Measurements from ENCODE around the gene AKAP8L. TPM values are rescaled to one million over a fixed set of nuclear protein-coding genes. Genes with fewer than 3 reads are reported as not detected.

Gene AKAP8L
- total RNA-seq, 4 donors from 2014 or later: 52.8 to 87.8 (median 69.4) TPM

- peak; percentile 100 for DNase-seq (ENCODE audit: extremely low spot score)
- H3K27me3 ChIP-seq: no peaks in the 10 kb centered on the region
- peak within 1 kb of the TSS; percentile 74 to 99 (median 90) for H3K4me3 ChIP-seq
- H3K27ac ChIP-seq (replicated peaks in 1 of 4): peak within 1 kb of the TSS; percentile 92 to 99 (median 98)
- under 1% methylated on average over 40 of the region's 111 CpGs for WGBS
- H3K36me3 ChIP-seq: peaks cover 0 to 13% (median 11%) of the 10 kb centered on the region in 4 donors
- no peaks in the 10 kb centered on the region for H3K9me3 ChIP-seq
- intact Hi-C loops (cut with DNase I): loop anchor here (2.0 kb wide), 1 partner anchor 115 kb away; no protein-coding TSS in a partner anchor
- TF ChIP-seq POLR2AphosphoS5 (IDR thresholded peaks at IDR 0.05) (peak; percentile 86 to 95), CTCF (IDR thresholded peaks at IDR 0.05) (no peak), POLR2A (IDR thresholded peaks at IDR 0.05; ENCODE audit: low read depth) (peak; percentile 55), EP300 (IDR thresholded peaks at IDR 0.05) (no peak)
- H3K4me1 ChIP-seq: peaks cover 44 to 52% (median 50%) of the 10 kb centered on the region in 4 donors
Observed at GRCh38 chr19:15379083-15379998, 39.4 kb downstream of the AKAP8L start, which contains the start of gene AKAP8. AKAP8 (minus strand) TSS chr19:15379787; CDS start chr19:15379731, 56 bp downstream.

GRCh38 chr19:15378534-15379082 lies 40.2 kb downstream of the AKAP8L start:
- intact Hi-C loops (cut with DNase I): loop anchor here (2.0 kb wide), 1 partner anchor 114 kb away; no protein-coding TSS in a partner anchor
- TF ChIP-seq EP300 (IDR thresholded peaks at IDR 0.05) (no peak), CTCF (IDR thresholded peaks at IDR 0.05) (no peak), POLR2A (IDR thresholded peaks at IDR 0.05; ENCODE audit: low read depth) (no peak)
- Histone ChIP-seq H3K4me1 (peaks cover 52 to 59% (median 58%) of the 10 kb centered on the region in 4 donors), H3K27me3 (no peaks in the 10 kb centered on the region), H3K36me3 (peaks cover 4 to 20% (median 17%) of the 10 kb centered on the region in 4 donors), H3K4me3 (peak overlapping the region; percentile 74 to 99 (median 90)), H3K9me3 (no peaks in the 10 kb centered on the region), H3K27ac (replicated peaks in 1 of 4) (peak overlapping the region; percentile 92 to 99 (median 98))
- WGBS: 1% methylated on average over 16 of the region's 22 CpGs
- no peak for DNase-seq (ENCODE audit: extremely low spot score)

GRCh38 chr19:15374796-15375440 lies 43.9 kb downstream of the AKAP8L start:
- no peak for DNase-seq (ENCODE audit: extremely low spot score)
- Histone ChIP-seq H3K4me3 (peak overlapping the region in 3 of 4 donors; percentile 7 to 18 (median 15)), H3K27ac (replicated peaks in 1 of 4) (peak overlapping the region; percentile 22 to 74 (median 52)), H3K36me3 (peaks cover 33 to 47% (median 42%) of the 10 kb centered on the region in 4 donors), H3K9me3 (no peaks in the 10 kb centered on the region), H3K4me1 (peaks cover 52 to 58% (median 55%) of the 10 kb centered on the region in 4 donors), H3K27me3 (no peaks in the 10 kb centered on the region)
- intact Hi-C loops (cut with DNase I): no loop called here
- no peak for TF ChIP-seq CTCF (IDR thresholded peaks at IDR 0.05)
- peak; percentile 49 to 61 for TF ChIP-seq POLR2AphosphoS5 (IDR thresholded peaks at IDR 0.05)
- TF ChIP-seq EP300 (IDR thresholded peaks at IDR 0.05): no peak
- TF ChIP-seq POLR2A (IDR thresholded peaks at IDR 0.05; ENCODE audit: low read depth): no peak
- WGBS: 61% methylated on average over 22 of the region's 24 CpGs

- no peaks in the 10 kb centered on the region for H3K27me3 ChIP-seq
- no peaks in the 10 kb centered on the region for H3K9me3 ChIP-seq
- 69% methylated on average over 13 of the region's 21 CpGs for WGBS
- DNase-seq (ENCODE audit: extremely low spot score): no peak
- no peak for TF ChIP-seq POLR2A (IDR thresholded peaks at IDR 0.05; ENCODE audit: low read depth)
- no peak for TF ChIP-seq POLR2AphosphoS5 (IDR thresholded peaks at IDR 0.05)
- no peak for TF ChIP-seq CTCF (IDR thresholded peaks at IDR 0.05)
- TF ChIP-seq EP300 (IDR thresholded peaks at IDR 0.05): no peak
- peaks cover 52 to 58% (median 55%) of the 10 kb centered on the region in 4 donors for H3K4me1 ChIP-seq
- H3K36me3 ChIP-seq: peaks cover 40 to 54% (median 49%) of the 10 kb centered on the region in 4 donors
- H3K4me3 ChIP-seq: peak overlapping the region in 1 of 4 donors; percentile 15
- peak overlapping the region in 3 of 4 donors; percentile 47 to 74 (median 58) for H3K27ac ChIP-seq (replicated peaks in 1 of 4)
- intact Hi-C loops (cut with DNase I): no loop called here
Observed at GRCh38 chr19:15374105-15374651, 44.6 kb downstream of the AKAP8L start.

All from esophagus muscularis mucosa (tissue), 4 donors.